Mesenchymal stem cell (in vitro differentiated cells and primary cell): ENCODE data around the gene MYO9A.

Experiments used
- DNase-seq: peaks from one replicate; pipeline ENCODE4 v3.0.0-alpha.2; 2013
- H2AFZ ChIP-seq: one replicate; pipeline ENCODE4 v1.6.1; 2013; ENCODE audit warnings: low read depth, mild to moderate bottlenecking, control low read depth, inconsistent platforms, low read length, moderate library complexity
- H2AK5ac ChIP-seq: 2 replicates; pipeline ENCODE4 v1.6.1; 2013; ENCODE audit warnings: low read length, moderate library complexity, mild to moderate bottlenecking, inconsistent platforms; ENCODE audit not compliant: severe bottlenecking
- H2BK120ac ChIP-seq: one replicate; pipeline ENCODE4 v1.6.1; 2013; ENCODE audit warnings: low read depth, mild to moderate bottlenecking, inconsistent platforms, low read length, moderate library complexity
- H2BK12ac ChIP-seq, 2 experiments: one replicate each; pipeline ENCODE4 v1.6.1; 2013; ENCODE audit warnings: inconsistent platforms in 2 of 2, low read length in 2 of 2, mild to moderate bottlenecking in 2 of 2, moderate library complexity in 2 of 2, control low read depth in 1 of 2
- H2BK15ac ChIP-seq: one replicate; pipeline ENCODE4 v1.6.1; 2013; ENCODE audit warnings: mild to moderate bottlenecking, low read depth, inconsistent platforms; ENCODE audit not compliant: poor library complexity, severe bottlenecking
- H2BK5ac ChIP-seq: 2 replicates; pipeline ENCODE4 v1.6.1; 2013; ENCODE audit warnings: low read depth, mild to moderate bottlenecking, low read length, control low read depth, inconsistent platforms; ENCODE audit not compliant: poor library complexity, severe bottlenecking
- H3K14ac ChIP-seq, 2 experiments: one replicate each; pipeline ENCODE4 v1.6.1; 2013; ENCODE audit warnings: inconsistent platforms in 2 of 2, low read length in 2 of 2, control low read depth in 1 of 2, mild to moderate bottlenecking in 1 of 2, moderate library complexity in 1 of 2
- H3K18ac ChIP-seq, 2 experiments: one replicate each; pipeline ENCODE4 v1.6.1; 2013; ENCODE audit warnings: inconsistent platforms in 2 of 2, low read length in 2 of 2, control low read depth in 1 of 2, low read depth in 1 of 2, mild to moderate bottlenecking in 1 of 2
- H3K23ac ChIP-seq, 2 experiments: one replicate each; pipeline ENCODE4 v1.6.1; 2013; ENCODE audit warnings: inconsistent platforms in 2 of 2, low read length in 2 of 2, mild to moderate bottlenecking in 2 of 2, moderate library complexity in 2 of 2, control low read depth in 1 of 2
- H3K27ac ChIP-seq: 2 replicates; pipeline ENCODE4 v1.5.1; 2013; ENCODE audit warnings: mild to moderate bottlenecking, moderate library complexity, low read length, control low read depth, inconsistent platforms; ENCODE audit not compliant: poor library complexity, severe bottlenecking
- H3K27me3 ChIP-seq, 2 experiments: 2 replicates each; pipeline versions ENCODE4 v1.6.1 to v1.7.0; 2013; ENCODE audit warnings: low read length in 2 of 2, mild to moderate bottlenecking in 2 of 2, moderate library complexity in 2 of 2, control low read depth in 1 of 2, inconsistent platforms in 1 of 2; ENCODE audit not compliant: control insufficient read depth in 1 of 2, insufficient read depth in 1 of 2
- H3K36me3 ChIP-seq, 2 experiments: 2 replicates each; pipeline versions ENCODE4 v1.6.1 to v1.7.0; 2013; ENCODE audit warnings: low read length in 2 of 2, control low read depth in 1 of 2, inconsistent platforms in 1 of 2, low read depth in 1 of 2, mild to moderate bottlenecking in 1 of 2; ENCODE audit not compliant: insufficient read depth in 2 of 2, control insufficient read depth in 1 of 2
- H3K4ac ChIP-seq, 2 experiments: one replicate each; pipeline ENCODE4 v1.6.1; 2013; ENCODE audit warnings: inconsistent platforms in 2 of 2, low read length in 2 of 2, mild to moderate bottlenecking in 2 of 2, moderate library complexity in 2 of 2, control low read depth in 1 of 2, low read depth in 1 of 2
- H3K4me1 ChIP-seq: 2 replicates; pipeline ENCODE4 v1.6.1; 2013; ENCODE audit warnings: low read depth, low read length, control low read depth; ENCODE audit not compliant: control insufficient read depth, insufficient read depth
- H3K4me2 ChIP-seq: 2 replicates; pipeline ENCODE4 v1.6.1; 2013; ENCODE audit warnings: low read length, mild to moderate bottlenecking, inconsistent platforms; ENCODE audit not compliant: poor library complexity, severe bottlenecking
- H3K4me3 ChIP-seq, 2 experiments: 2 replicates each; pipeline versions ENCODE4 v1.5.1 to v1.7.0; 2013; ENCODE audit warnings: low read length in 2 of 2, mild to moderate bottlenecking in 2 of 2, control low read depth in 1 of 2, low read depth in 1 of 2; ENCODE audit not compliant: insufficient read depth in 1 of 2
- H3K79me1 ChIP-seq: replicated peaks from 2 replicates; pipeline ENCODE4 v1.6.1; 2013; ENCODE audit warnings: mild to moderate bottlenecking, control low read depth, low read length, inconsistent platforms; ENCODE audit not compliant: poor library complexity, severe bottlenecking
- H3K9ac ChIP-seq: 2 replicates; pipeline ENCODE4 v1.7.0; 2013; ENCODE audit warnings: mild to moderate bottlenecking, low read length, moderate library complexity
- H3K9me3 ChIP-seq: 2 replicates; pipeline ENCODE4 v1.7.0; 2013; ENCODE audit warnings: mild to moderate bottlenecking, low read length; ENCODE audit not compliant: control insufficient read depth
- H4K8ac ChIP-seq: one replicate; pipeline ENCODE4 v1.6.1; 2013; ENCODE audit warnings: inconsistent platforms, mild to moderate bottlenecking, low read length, moderate library complexity
- H4K91ac ChIP-seq: one replicate; pipeline ENCODE4 v1.6.1; 2013; ENCODE audit warnings: mild to moderate bottlenecking, low read length, inconsistent platforms
- WGBS: methylation state at CpG from one replicate; pipeline ENCODE4 v1.1.7; 2013; ENCODE audit warnings: mixed read lengths; 5-methylcytosine and 5-hydroxymethylcytosine counted together

MYO9A gene

DNA sequence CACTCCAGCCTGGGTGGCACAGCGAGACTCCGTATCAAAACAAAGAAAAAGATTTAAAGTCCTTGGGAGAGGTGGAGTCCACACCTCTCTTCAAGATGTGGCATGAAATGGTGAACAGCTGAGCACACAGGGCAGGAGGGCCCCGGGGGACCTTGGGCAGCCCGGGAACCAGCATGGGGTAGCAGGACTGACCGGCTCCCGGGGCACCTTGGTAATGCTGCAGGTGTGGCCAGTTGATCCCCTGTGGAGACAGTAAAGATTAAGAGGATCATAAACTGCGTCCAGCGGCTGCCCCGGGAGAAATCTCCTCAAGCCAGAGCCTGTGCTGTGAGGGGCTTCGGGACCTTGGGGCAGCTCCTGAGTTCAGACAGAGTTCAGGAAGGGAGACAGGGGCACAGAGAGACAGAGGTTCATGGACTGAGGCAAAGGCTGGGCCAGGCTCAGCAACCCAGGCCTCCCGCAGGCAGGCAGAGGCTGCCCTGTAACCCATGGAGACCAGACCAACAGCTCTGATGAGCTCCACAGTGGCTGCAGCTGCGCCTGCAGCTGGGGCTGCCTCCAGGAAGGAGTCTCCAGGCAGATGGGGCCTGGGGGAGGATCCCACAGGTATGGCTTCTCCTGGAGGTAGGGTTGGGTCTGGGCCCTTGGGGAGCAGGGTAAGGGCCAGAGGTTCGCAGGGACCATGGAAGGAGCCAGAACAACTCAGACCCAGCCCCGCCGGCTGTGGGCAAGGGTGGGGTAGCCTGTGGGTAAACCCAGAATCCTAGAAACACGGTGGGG, 307.5 kb downstream of the MYO9A start, which contains the start of gene NR2E3:
Gene NR2E3, plus strand, starts transcription at position 299 of the 780 bp plus-strand sequence. Its CDS starts 190 bp downstream, at position 489.
- Histone ChIP-seq H3K79me1 (no peaks in the 10 kb centered on the region), H3K4me2 (no peak within 1 kb of the TSS), H3K18ac (no peak within 1 kb of the TSS), H4K8ac (no peak within 1 kb of the TSS), H2BK12ac (no peak within 1 kb of the TSS), H3K4me3 (no peak within 1 kb of the TSS), H2AFZ (no peak within 1 kb of the TSS), H2BK15ac (no peak within 1 kb of the TSS), H3K23ac (no peak within 1 kb of the TSS), H3K36me3 (peaks cover 0 to 19% of the 10 kb centered on the region in 2 experiments), H3K4ac (no peak within 1 kb of the TSS), H3K27me3 (peaks cover 0 to 29% of the 10 kb centered on the region in 2 experiments), H3K9ac (no peak within 1 kb of the TSS), H2BK5ac (no peak within 1 kb of the TSS), H4K91ac (no peak within 1 kb of the TSS), H3K27ac (no peak within 1 kb of the TSS), H3K9me3 (no peaks in the 10 kb centered on the region), H3K4me1 (peaks cover 41% of the 10 kb centered on the region), H3K14ac (peak within 1 kb of the TSS in 1 of 2 experiments; percentile 22), H2BK120ac (no peak within 1 kb of the TSS), H2AK5ac (peak within 1 kb of the TSS; percentile 94)
- WGBS, result 77% methylated on average over 16 of the region's 16 CpGs
- DNase-seq, result no peak

GRCh38 chr15:71809346-71809745, 308.6 kb downstream of the MYO9A start:
- no peak overlapping the region for H3K23ac ChIP-seq
- H2AK5ac ChIP-seq, result peak overlapping the region; percentile 94
- no peak overlapping the region for H2BK12ac ChIP-seq
- no peak overlapping the region for H4K8ac ChIP-seq
- no peak overlapping the region for H2AFZ ChIP-seq
- no peak overlapping the region for H2BK120ac ChIP-seq
- H3K4me3 ChIP-seq, result peak overlapping the region in 1 of 2 experiments; percentile 1
- H2BK5ac ChIP-seq, result no peak overlapping the region
- no peak overlapping the region for H4K91ac ChIP-seq
- no peaks in the 10 kb centered on the region for H3K79me1 ChIP-seq
- no peak overlapping the region for H3K4me2 ChIP-seq
- 71% methylated on average over 7 of the region's 8 CpGs for WGBS
- H3K27ac ChIP-seq, result no peak overlapping the region
- no peak overlapping the region for H3K4ac ChIP-seq
- H3K9me3 ChIP-seq, result no peaks in the 10 kb centered on the region
- H3K4me1 ChIP-seq, result peaks cover 45% of the 10 kb centered on the region
- no peak for DNase-seq
- no peak overlapping the region for H3K18ac ChIP-seq
- H3K14ac ChIP-seq, result no peak overlapping the region
- peaks cover 0 to 19% of the 10 kb centered on the region in 2 experiments for H3K36me3 ChIP-seq
- H3K27me3 ChIP-seq, result peaks cover 0 to 29% of the 10 kb centered on the region in 2 experiments
- H2BK15ac ChIP-seq, result no peak overlapping the region
- no peak overlapping the region for H3K9ac ChIP-seq

- no peak overlapping the region for H3K23ac ChIP-seq
- H2BK15ac ChIP-seq, result no peak overlapping the region
Measured at GRCh38 chr15:71808311-71809020, 309.5 kb downstream of the MYO9A start.

DNA sequence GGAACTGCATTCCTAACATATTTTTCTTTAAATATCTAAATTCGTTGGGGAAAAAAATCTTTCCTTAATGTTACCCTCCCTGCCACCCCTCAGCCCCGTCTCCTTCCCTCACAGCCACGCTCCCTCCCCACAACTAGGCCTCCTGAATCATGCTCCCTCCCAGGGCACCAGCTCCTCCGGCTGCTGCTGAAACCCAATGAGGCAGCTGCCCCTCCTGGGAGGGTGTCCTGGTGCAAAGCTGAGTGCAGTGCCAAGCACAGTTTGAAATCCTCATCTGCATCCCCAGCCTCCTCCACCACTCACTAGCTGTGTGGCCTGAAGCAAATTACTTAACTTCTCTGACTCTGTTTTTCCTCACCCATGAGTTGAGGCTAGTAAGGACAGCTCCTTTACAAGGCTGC, 310.3 kb downstream of the MYO9A start:
- Histone ChIP-seq H3K27ac (peak overlapping the region; percentile 95), H3K79me1 (no peaks in the 10 kb centered on the region)
- 43% methylated on average over 4 of the region's 4 CpGs for WGBS

More at GRCh38 chr15:71808311-71809020, 309.5 kb downstream of the MYO9A start:
- H3K79me1 ChIP-seq, result no peaks in the 10 kb centered on the region
- H3K4me1 ChIP-seq, result peaks cover 48% of the 10 kb centered on the region
- H3K18ac ChIP-seq, result no peak overlapping the region
- peak overlapping the region; percentile 80 for H2AK5ac ChIP-seq
- peaks cover 0 to 29% of the 10 kb centered on the region in 2 experiments for H3K27me3 ChIP-seq
- peaks cover 0 to 18% of the 10 kb centered on the region in 2 experiments for H3K36me3 ChIP-seq
- H3K9me3 ChIP-seq, result no peaks in the 10 kb centered on the region
- no peak overlapping the region for H3K9ac ChIP-seq
- H2BK5ac ChIP-seq, result peak overlapping the region; percentile 21
- H2AFZ ChIP-seq, result no peak overlapping the region
- no peak overlapping the region for H3K4ac ChIP-seq
- WGBS, result 94% methylated on average over 18 of the region's 18 CpGs
- no peak overlapping the region for H3K4me3 ChIP-seq
- peak overlapping the region; percentile 28 for H4K91ac ChIP-seq
- no peak overlapping the region for H4K8ac ChIP-seq
- H2BK12ac ChIP-seq, result no peak overlapping the region
- no peak overlapping the region for H3K4me2 ChIP-seq
- no peak overlapping the region for H2BK120ac ChIP-seq
- H3K14ac ChIP-seq, result no peak overlapping the region
- peak overlapping the region; percentile 95 for H3K27ac ChIP-seq
- DNase-seq, result no peak

More for the DNA sequence above, 310.3 kb downstream of the MYO9A start:
- Histone ChIP-seq H2BK5ac (no peak overlapping the region), H2BK120ac (no peak overlapping the region), H4K91ac (no peak overlapping the region), H3K14ac (peak overlapping the region in 1 of 2 experiments; percentile 66), H3K4me2 (peak overlapping the region; percentile 34), H2AK5ac (peak overlapping the region; percentile 80), H3K36me3 (peaks cover 0 to 14% of the 10 kb centered on the region in 2 experiments), H3K23ac (no peak overlapping the region), H3K9ac (no peak overlapping the region), H3K4ac (no peak overlapping the region), H3K27me3 (peaks cover 0 to 29% of the 10 kb centered on the region in 2 experiments), H3K4me1 (peaks cover 48% of the 10 kb centered on the region), H2AFZ (no peak overlapping the region), H4K8ac (no peak overlapping the region), H2BK12ac (peak overlapping the region in 1 of 2 experiments; percentile 80), H3K18ac (no peak overlapping the region), H3K9me3 (no peaks in the 10 kb centered on the region), H2BK15ac (no peak overlapping the region), H3K4me3 (no peak overlapping the region)
- DNase-seq, result peak; percentile 33
